ENCODE results near the gene GAS2L1. TPM values are rescaled to one million over a fixed set of nuclear protein-coding genes. Genes with fewer than 3 reads are reported as not detected.
"Not testable (repeated sequence)": the region's sequence is repeated elsewhere in the genome, so short reads cannot be mapped to it uniquely, and the experiment has no call there.

GAS2L1 gene
- polyA plus RNA-seq, 3 donors, result 14.9 to 20.0 (median 15.7) TPM

DNA sequence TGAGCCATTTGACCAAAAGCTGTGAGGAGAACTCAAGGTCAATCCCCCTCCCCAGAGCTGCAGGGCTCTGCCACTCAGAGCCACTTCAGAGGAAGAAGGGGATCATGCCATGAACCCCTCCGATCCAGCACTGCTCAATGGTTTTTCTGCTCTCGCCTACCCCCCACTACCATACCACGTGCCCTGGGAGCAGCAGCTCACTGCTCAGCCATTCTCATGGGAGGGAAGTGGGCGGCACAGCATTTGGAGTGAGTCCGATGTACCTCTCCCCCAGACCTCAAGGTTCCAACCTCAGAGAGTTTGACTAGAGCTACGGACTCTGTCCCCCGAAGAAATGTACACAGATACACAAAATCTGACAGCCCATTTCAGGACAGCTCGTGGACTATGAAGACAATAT, 47.4 kb downstream of the GAS2L1 start:
- Histone ChIP-seq H3K36me3 (replicated peaks in 1 of 2; ENCODE audit: control insufficient read depth in 1 of 2, insufficient read depth in 2 of 2, low read length in 2 of 2) (peaks cover 95 to 99% of the 10 kb centered on the region in 2 donors), H3K9me3 (replicated peaks in 1 of 2; ENCODE audit: control insufficient read depth in 1 of 2, insufficient read depth in 1 of 2, low read length in 2 of 2) (no peaks in the 10 kb centered on the region), H2AFZ (ENCODE audit: insufficient read depth, low read depth, low read length, poor library complexity, severe bottlenecking) (no peak overlapping the region), H3K4me2 (replicated peaks; ENCODE audit: extremely low read depth, low read length, poor library complexity, severe bottlenecking) (no peak overlapping the region), H3K9ac (ENCODE audit: insufficient read depth, low read length, poor library complexity, severe bottlenecking) (no peak overlapping the region), H3K4me3 (replicated peaks in 1 of 3; ENCODE audit: low read depth in 2 of 3, low read length in 3 of 3) (no peak overlapping the region), H3K79me2 (ENCODE audit: insufficient read depth, low read length) (no peaks in the 10 kb centered on the region), H3K27me3 (ENCODE audit: control insufficient read depth in 2 of 2, insufficient read depth in 2 of 2, low read length in 2 of 2) (no peaks in the 10 kb centered on the region), H3K4me1 (ENCODE audit: control insufficient read depth in 1 of 2, insufficient read depth in 2 of 2, low read length in 2 of 2) (no peaks in the 10 kb centered on the region), H4K20me1 (ENCODE audit: insufficient read depth, low read length) (peaks cover 48% of the 10 kb centered on the region), H3K27ac (ENCODE audit: low read depth in 1 of 2, low read length in 2 of 2) (no peak overlapping the region)
- H3K27me3 Mint-ChIP-seq (ENCODE audit: low read depth in 3 of 3), result no peaks in the 10 kb centered on the region
- intact Hi-C loops (cut with micrococcal nuclease), result no loop called here
- no peaks in the 10 kb centered on the region for H3K4me1 Mint-ChIP-seq
- peak overlapping the region in 1 of 7 donors; percentile 56 for H3K27ac Mint-ChIP-seq
- no peak overlapping the region for H3K4me3 Mint-ChIP-seq
- 96% methylated on average over 8 of the region's 8 CpGs for WGBS (ENCODE audit: insufficient coverage)
- TF ChIP-seq CTCF (IDR thresholded peaks at IDR 0.05), result no peak
- H3K36me3 Mint-ChIP-seq, result peaks cover 93 to 100% of the 10 kb centered on the region in 2 donors
- DNase-seq, result no peak
- H3K9me3 Mint-ChIP-seq, result no peaks in the 10 kb centered on the region

DNA sequence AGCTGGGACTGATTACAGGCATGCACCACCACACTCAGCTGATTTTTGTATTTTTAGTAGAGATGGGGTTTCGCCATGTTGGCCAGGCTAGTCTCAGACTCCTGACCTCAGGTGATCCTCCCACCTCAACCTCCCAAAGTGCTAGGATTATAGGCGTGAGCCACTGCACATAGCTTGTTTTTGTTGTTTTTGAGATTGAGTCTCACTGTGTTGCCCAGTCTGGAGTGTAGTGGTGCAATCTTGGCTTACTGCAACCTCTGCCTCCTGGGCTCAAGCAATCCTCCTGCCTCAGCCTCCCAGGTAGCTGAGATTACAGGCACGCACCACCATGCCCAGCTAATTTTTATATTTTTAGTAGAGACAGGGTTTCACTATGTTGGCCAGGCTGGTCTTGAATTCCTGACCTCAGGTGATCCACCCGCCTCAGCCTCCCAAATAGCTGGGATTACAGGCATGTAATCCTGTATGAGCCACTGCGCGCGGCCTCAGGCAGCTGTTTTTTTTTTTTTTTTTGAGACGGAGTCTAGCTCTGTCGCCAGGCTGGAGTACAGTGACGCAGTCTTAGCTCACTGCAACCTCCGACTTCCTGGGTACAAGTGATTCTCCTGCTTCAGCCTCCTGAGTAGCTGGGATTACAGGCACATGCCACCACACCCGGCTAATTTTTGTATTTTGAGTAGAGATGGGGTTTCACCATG, 50.9 kb downstream of the GAS2L1 start:
- H3K79me2 ChIP-seq (ENCODE audit: insufficient read depth, low read length); H3K4me1 Mint-ChIP-seq; H3K27ac Mint-ChIP-seq; DNase-seq; H3K27me3 Mint-ChIP-seq (ENCODE audit: low read depth in 3 of 3); H3K4me1 ChIP-seq (ENCODE audit: control insufficient read depth in 1 of 2, insufficient read depth in 2 of 2, low read length in 2 of 2); H3K27me3 ChIP-seq (ENCODE audit: control insufficient read depth in 2 of 2, insufficient read depth in 2 of 2, low read length in 2 of 2); intact Hi-C loops (cut with micrococcal nuclease); H3K4me3 Mint-ChIP-seq; H2AFZ ChIP-seq (ENCODE audit: insufficient read depth, low read depth, low read length, poor library complexity, severe bottlenecking); H3K9me3 ChIP-seq (replicated peaks in 1 of 2; ENCODE audit: control insufficient read depth in 1 of 2, insufficient read depth in 1 of 2, low read length in 2 of 2); H3K9ac ChIP-seq (ENCODE audit: insufficient read depth, low read length, poor library complexity, severe bottlenecking); H3K4me3 ChIP-seq (replicated peaks in 1 of 3; ENCODE audit: low read depth in 2 of 3, low read length in 3 of 3); H3K27ac ChIP-seq (ENCODE audit: low read depth in 1 of 2, low read length in 2 of 2); H3K9me3 Mint-ChIP-seq; H3K4me2 ChIP-seq (replicated peaks; ENCODE audit: extremely low read depth, low read length, poor library complexity, severe bottlenecking): not testable (repeated sequence)
- Histone ChIP-seq H4K20me1 (ENCODE audit: insufficient read depth, low read length) (peaks cover 42% of the 10 kb centered on the region), H3K36me3 (replicated peaks in 1 of 2; ENCODE audit: control insufficient read depth in 1 of 2, insufficient read depth in 2 of 2, low read length in 2 of 2) (peaks cover 79 to 96% of the 10 kb centered on the region in 2 donors)
- H3K36me3 Mint-ChIP-seq, result peaks cover 89 to 98% of the 10 kb centered on the region in 2 donors
- WGBS (ENCODE audit: insufficient coverage), result 97% methylated on average over 6 of the region's 12 CpGs

Measured in CD14-positive monocyte (primary cell).